WTC11 (cell line): ENCODE data around the gene TOX2. TPM values are rescaled to one million over a fixed set of nuclear protein-coding genes. Genes with fewer than 3 reads are reported as not detected.

ENCODE experiments used
- ATAC-seq: fragments of 200-7000 bp; cut with Tn5 transposase; 2 replicates; pipeline ENCODE4 v1.10.0; 2021; ENCODE audit warnings: mild to moderate bottlenecking, moderate library complexity
- CTCF ChIA-PET: fragments of 300-600 bp; sonication (Branson Sonifier 250); formaldehyde crosslinking; loops from one replicate; lab custom pipeline; 2021; ENCODE audit warnings: antibody characterized with exemption; lab: Charles Lee
- POLR2A ChIA-PET: fragments of 350-600 bp; sonication (Branson Sonifier 250); formaldehyde crosslinking; loops from one replicate; lab custom pipeline; 2021; ENCODE audit warnings: antibody characterized with exemption; lab: Charles Lee
- DNase-seq: peaks from one replicate; pipeline ENCODE4 v3.0.0; 2021; ENCODE audit warnings: low spot score
- H3K27ac Mint-ChIP-seq: 2 replicates; pipeline ENCODE4 v1.8.0; 2021; ENCODE audit warnings: mixed read lengths
- H3K27me3 Mint-ChIP-seq: 2 replicates; pipeline ENCODE4 v1.8.0; 2021; ENCODE audit warnings: low read depth, mild to moderate bottlenecking, moderate library complexity, mixed read lengths
- H3K36me3 Mint-ChIP-seq: 2 replicates; pipeline ENCODE4 v1.8.0; 2021; ENCODE audit warnings: mixed read lengths
- H3K4me1 Mint-ChIP-seq: 2 replicates; pipeline ENCODE4 v1.8.0; 2022; ENCODE audit warnings: mixed read lengths
- H3K4me3 Mint-ChIP-seq: 2 replicates; pipeline ENCODE4 v1.8.0; 2021; ENCODE audit warnings: mild to moderate bottlenecking, moderate library complexity, mixed read lengths
- H3K9me3 Mint-ChIP-seq: 2 replicates; pipeline ENCODE4 v1.8.0; 2021; ENCODE audit warnings: mixed read lengths
- CREM ChIP-seq: sonication (generic); formaldehyde crosslinking; IDR thresholded peaks from 2 replicates; pipeline ENCODE4 v1.8.1; 2022; ENCODE audit warnings: mild to moderate bottlenecking, missing genetic modification reagents, moderate library complexity
- E2F1 ChIP-seq: sonication (generic); formaldehyde crosslinking; IDR thresholded peaks from 2 replicates; pipeline ENCODE4 v1.8.0; 2022; ENCODE audit warnings: mild to moderate bottlenecking, missing genetic modification reagents
- JAZF1 ChIP-seq: fragments of 250-450 bp; sonication (Bioruptor Pico); IDR thresholded peaks from 2 replicates; pipeline ENCODE4 v1.9.0; 2021; ENCODE audit warnings: moderate library complexity, mild to moderate bottlenecking, inconsistent platforms
- MLX ChIP-seq: sonication (generic); formaldehyde crosslinking; IDR thresholded peaks from 2 replicates; pipeline ENCODE4 v1.8.1; 2023; ENCODE audit warnings: mild to moderate bottlenecking, missing genetic modification reagents, moderate library complexity
- NR1H2 ChIP-seq: sonication (generic); formaldehyde crosslinking; IDR thresholded peaks from 2 replicates; pipeline ENCODE4 v1.9.0; 2021; ENCODE audit warnings: mild to moderate bottlenecking, moderate library complexity, missing genetic modification reagents
- PREB ChIP-seq: sonication (generic); formaldehyde crosslinking; IDR thresholded peaks from 2 replicates; pipeline ENCODE4 v1.8.1; 2022; ENCODE audit warnings: mild to moderate bottlenecking, missing genetic modification reagents, moderate library complexity, borderline replicate concordance
- SMAD4 ChIP-seq: sonication (generic); formaldehyde crosslinking; IDR thresholded peaks from 2 replicates; pipeline ENCODE4 v1.8.0; 2022; ENCODE audit warnings: mild to moderate bottlenecking, missing genetic modification reagents
- STAT6 ChIP-seq: sonication (generic); formaldehyde crosslinking; conservative IDR thresholded peaks from 2 replicates; pipeline ENCODE4 v1.8.1; 2023; ENCODE audit warnings: mild to moderate bottlenecking, low read depth, missing genetic modification reagents, moderate library complexity
- ZNF138 ChIP-seq: sonication (generic); formaldehyde crosslinking; conservative IDR thresholded peaks from 2 replicates; pipeline ENCODE4 v1.8.1; 2022; ENCODE audit warnings: mild to moderate bottlenecking, moderate library complexity, missing genetic modification reagents
- ZNF263 ChIP-seq: sonication (generic); formaldehyde crosslinking; IDR thresholded peaks from 2 replicates; pipeline ENCODE4 v1.8.1; 2022; ENCODE audit warnings: low read depth, mild to moderate bottlenecking, moderate library complexity, missing genetic modification reagents
- ZNF317 ChIP-seq: sonication (generic); formaldehyde crosslinking; IDR thresholded peaks from 2 replicates; pipeline ENCODE4 v1.8.1; 2023; ENCODE audit warnings: low read depth, mild to moderate bottlenecking, moderate library complexity, missing genetic modification reagents, borderline replicate concordance
- ZNF532 ChIP-seq: fragments of 250-450 bp; sonication (Bioruptor Pico); IDR thresholded peaks from 2 replicates; pipeline ENCODE4 v1.9.0; 2021; ENCODE audit warnings: mild to moderate bottlenecking, borderline replicate concordance
- ZNF671 ChIP-seq: fragments of 250-450 bp; sonication (Bioruptor Pico); IDR thresholded peaks from 2 replicates; pipeline ENCODE4 v1.8.0; 2021; ENCODE audit warnings: mild to moderate bottlenecking
- total RNA-seq: library from RNA; stranded (reverse); gene quantifications from 3 replicates; pipeline ENCODE4 v1.2.3, GENCODE V29; 2021

The TOX2 gene
- total RNA-seq, 1 experiment from 2014 or later = 3.4 TPM

GRCh38 chr20:43943725-43944124, 29.1 kb downstream of the TOX2 start (continued):
- TF ChIP-seq MLX (CRISPR knock-in tag) (no peak), ZNF263 (CRISPR knock-in tag) (no peak), ZNF532 (CRISPR knock-in tag) (no peak), E2F1 (CRISPR knock-in tag) (no peak), SMAD4 (no peak), CREM (CRISPR knock-in tag) (no peak), NR1H2 (no peak), PREB (no peak)

- H3K4me3 Mint-ChIP-seq = no peak overlapping the region
- TF ChIP-seq ZNF138 (CRISPR knock-in tag) (no peak), ZNF671 (CRISPR knock-in tag) (no peak), STAT6 (no peak), JAZF1 (CRISPR knock-in tag) (no peak), ZNF317 (CRISPR knock-in tag) (no peak)
- ATAC-seq (no peak), DNase-seq (no peak)
- peaks cover 38% of the 10 kb centered on the region for H3K4me1 Mint-ChIP-seq
- peaks cover 3% of the 10 kb centered on the region; the same call in 1 of the 2 replicates for H3K9me3 Mint-ChIP-seq
- H3K27ac Mint-ChIP-seq = no peak overlapping the region
- H3K27me3 Mint-ChIP-seq = no peaks in the 10 kb centered on the region
- ChIA-PET POLR2A (no interaction called here), CTCF (no interaction called here)
- no peaks in the 10 kb centered on the region for H3K36me3 Mint-ChIP-seq
Measured at GRCh38 chr20:43944653-43945235, 30.1 kb downstream of the TOX2 start.
